WTC11 (cell line): ENCODE results near the gene FBLN2.

Experiments used
- ARID4B ChIP-seq: sonication (generic); formaldehyde crosslinking; IDR thresholded peaks from 2 replicates; pipeline ENCODE4 v1.8.0; 2023; ENCODE audit warnings: missing genetic modification reagents, mild to moderate bottlenecking, borderline replicate concordance
- CBFB ChIP-seq: sonication (generic); formaldehyde crosslinking; IDR thresholded peaks from 2 replicates; pipeline ENCODE4 v1.8.1; 2022; ENCODE audit warnings: mild to moderate bottlenecking, low read depth, missing genetic modification reagents
- CTCF ChIP-seq: fragments of 200-600 bp; IDR thresholded peaks from 2 replicates; pipeline ENCODE4 v1.8.0; 2022; ENCODE audit warnings: antibody characterized with exemption
- ETV6 ChIP-seq: sonication (generic); formaldehyde crosslinking; IDR thresholded peaks from 2 replicates; pipeline ENCODE4 v1.8.1; 2022; ENCODE audit warnings: mild to moderate bottlenecking, missing genetic modification reagents
- FOXJ3 ChIP-seq: sonication (generic); formaldehyde crosslinking; IDR thresholded peaks from 2 replicates; pipeline ENCODE4 v1.9.0; 2021; ENCODE audit warnings: missing genetic modification reagents, mild to moderate bottlenecking, borderline replicate concordance
- FOXP1 ChIP-seq: sonication (generic); formaldehyde crosslinking; IDR thresholded peaks from 2 replicates; pipeline ENCODE4 v1.8.0; 2022; ENCODE audit warnings: missing genetic modification reagents, mild to moderate bottlenecking, moderate library complexity, borderline replicate concordance
- FOXP4 ChIP-seq: sonication (generic); formaldehyde crosslinking; IDR thresholded peaks from 2 replicates; pipeline ENCODE4 v1.8.0; 2022; ENCODE audit warnings: mild to moderate bottlenecking, missing genetic modification reagents
- GABPB1 ChIP-seq: sonication (generic); formaldehyde crosslinking; IDR thresholded peaks from 2 replicates; pipeline ENCODE4 v1.8.1; 2023; ENCODE audit warnings: mild to moderate bottlenecking, missing genetic modification reagents
- JUN ChIP-seq: sonication (generic); formaldehyde crosslinking; IDR thresholded peaks from 2 replicates; pipeline ENCODE4 v1.8.0; 2023; ENCODE audit warnings: mild to moderate bottlenecking, missing genetic modification reagents
- MAX ChIP-seq: sonication (generic); formaldehyde crosslinking; IDR thresholded peaks from 2 replicates; pipeline ENCODE4 v1.8.0; 2022; ENCODE audit warnings: mild to moderate bottlenecking, missing genetic modification reagents
- NFE2L1 ChIP-seq: sonication (generic); formaldehyde crosslinking; IDR thresholded peaks from 2 replicates; pipeline ENCODE4 v1.8.1; 2023; ENCODE audit warnings: missing genetic modification reagents
- SMAD3 ChIP-seq: sonication (generic); formaldehyde crosslinking; IDR thresholded peaks from 2 replicates; pipeline ENCODE4 v1.8.0; 2022; ENCODE audit warnings: missing genetic modification reagents, mild to moderate bottlenecking, borderline replicate concordance
- TP53 ChIP-seq: sonication (generic); formaldehyde crosslinking; IDR thresholded peaks from 2 replicates; pipeline ENCODE4 v1.8.1; 2023; ENCODE audit warnings: mild to moderate bottlenecking, missing genetic modification reagents
- ZNF423 ChIP-seq: fragments of 250-450 bp; sonication (Bioruptor Pico); IDR thresholded peaks from 2 replicates; pipeline ENCODE4 v2.1.2; 2022; ENCODE audit warnings: mild to moderate bottlenecking, moderate library complexity

- TF ChIP-seq CTCF (no peak), GABPB1 (no peak), CBFB (CRISPR knock-in tag) (no peak), JUN (CRISPR knock-in tag) (no peak), NFE2L1 (no peak), ETV6 (CRISPR knock-in tag) (no peak), FOXP4 (CRISPR knock-in tag) (no peak), SMAD3 (CRISPR knock-in tag) (no peak), TP53 (CRISPR knock-in tag) (no peak), MAX (CRISPR knock-in tag) (no peak), ARID4B (CRISPR knock-in tag) (no peak), FOXP1 (CRISPR knock-in tag) (no peak), ZNF423 (no peak), FOXJ3 (CRISPR knock-in tag) (no peak)
Measured at GRCh38 chr3:13636186-13636585, 87.3 kb downstream of the FBLN2 start.
